ENCODE measurements around the gene EPHB2.
A peak's percentile ranks its signal among the peaks of the same experiment; 100 is the strongest.
"Not testable (repeated sequence)": the region's sequence is repeated elsewhere in the genome, so short reads cannot be mapped to it uniquely, and the experiment has no call there.

Gene EPHB2

DNA sequence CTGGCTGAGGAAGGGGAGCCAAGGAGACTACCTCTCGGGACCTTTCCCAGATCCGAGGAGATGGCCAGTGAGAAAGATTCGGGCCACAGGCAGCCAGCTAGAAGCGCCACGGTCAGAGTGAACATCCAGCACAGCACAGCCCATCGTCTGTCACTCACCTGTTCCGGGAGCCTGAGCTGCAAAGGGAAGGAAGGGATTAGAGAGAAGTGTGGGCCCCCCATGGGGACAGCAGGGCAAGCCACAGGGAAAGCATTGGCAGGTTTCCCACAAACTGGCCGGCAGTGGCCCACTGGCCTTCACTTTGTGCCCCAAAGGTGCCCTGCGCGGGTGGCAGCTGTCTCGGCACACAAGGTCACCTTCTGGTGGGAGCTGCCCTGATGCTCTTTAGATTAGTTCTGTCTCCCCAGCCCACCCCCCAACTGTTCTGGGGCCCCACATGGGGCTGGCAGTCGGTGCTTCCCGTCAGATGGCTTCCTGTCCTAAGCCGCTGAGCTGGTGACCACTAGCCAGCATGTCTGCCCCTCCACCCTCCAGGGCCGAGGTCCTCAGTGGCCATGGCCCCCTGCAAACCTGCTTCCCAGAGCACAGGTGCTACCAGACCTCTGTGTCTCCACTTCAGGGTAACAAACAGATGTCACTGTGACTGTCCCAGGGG is 205.3 kb downstream of the EPHB2 start:
- DNase-seq (ENCODE audit: low read depth), result no peak

DNA sequence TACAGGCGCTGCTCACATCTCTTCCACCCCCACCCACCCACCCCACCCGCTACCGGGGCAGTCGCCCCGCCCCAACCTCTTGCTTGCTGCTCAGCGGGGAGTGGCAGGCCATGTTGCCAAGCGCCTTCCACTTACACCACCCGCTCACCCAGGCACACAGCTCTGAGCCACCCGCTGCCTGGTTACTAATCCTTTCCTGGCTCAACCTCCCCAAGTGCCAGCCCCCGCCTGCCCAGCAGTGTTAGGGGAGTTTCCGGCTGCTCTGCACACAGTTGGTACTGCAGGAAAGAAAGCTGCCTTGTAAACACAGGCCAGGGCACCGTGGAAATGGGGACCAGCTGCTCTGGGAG is 205.8 kb downstream of the EPHB2 start:
- no peak for DNase-seq (ENCODE audit: low read depth)

DNA sequence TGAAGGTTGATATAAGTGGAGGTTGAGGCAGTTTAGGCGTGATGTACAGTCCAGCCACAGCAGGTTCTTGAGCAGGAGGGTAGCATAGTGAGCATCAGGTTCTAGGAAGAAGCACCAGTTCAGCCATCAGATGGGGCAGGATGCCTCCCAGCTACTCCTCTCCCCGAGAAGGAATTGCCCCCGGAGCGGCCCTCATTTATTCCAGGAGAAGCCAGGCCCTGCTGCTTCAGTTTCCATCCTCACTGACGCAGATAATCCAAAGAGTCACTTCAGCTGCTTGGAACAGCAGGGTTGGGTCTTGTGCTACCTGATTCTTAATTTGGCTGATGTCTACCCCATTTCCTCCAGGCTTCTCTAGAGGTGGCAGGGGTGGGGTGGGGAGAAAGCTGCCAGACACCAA is 207.3 kb downstream of the EPHB2 start:
- DNase-seq (ENCODE audit: low read depth), result no peak

DNA sequence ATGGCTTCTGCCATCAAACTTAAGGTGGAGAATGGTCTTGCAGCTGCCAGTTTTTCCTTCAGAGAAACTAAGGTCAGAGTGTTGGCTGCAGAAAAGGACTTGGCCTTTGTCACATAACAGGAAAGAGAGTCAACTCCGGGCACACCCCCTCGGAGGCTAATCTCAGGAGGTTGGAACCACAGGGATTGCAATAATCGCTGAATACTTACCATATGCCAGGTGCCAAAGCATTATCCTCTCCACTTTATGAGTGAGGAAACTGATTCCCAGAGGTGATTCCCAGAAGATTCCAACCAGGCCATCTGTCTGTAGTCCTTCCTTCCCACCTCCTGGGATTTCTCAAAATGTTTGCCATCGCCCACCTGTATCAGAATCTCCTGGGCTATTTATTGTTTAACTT is 208.0 kb downstream of the EPHB2 start:
- no peak for DNase-seq (ENCODE audit: low read depth)

DNA sequence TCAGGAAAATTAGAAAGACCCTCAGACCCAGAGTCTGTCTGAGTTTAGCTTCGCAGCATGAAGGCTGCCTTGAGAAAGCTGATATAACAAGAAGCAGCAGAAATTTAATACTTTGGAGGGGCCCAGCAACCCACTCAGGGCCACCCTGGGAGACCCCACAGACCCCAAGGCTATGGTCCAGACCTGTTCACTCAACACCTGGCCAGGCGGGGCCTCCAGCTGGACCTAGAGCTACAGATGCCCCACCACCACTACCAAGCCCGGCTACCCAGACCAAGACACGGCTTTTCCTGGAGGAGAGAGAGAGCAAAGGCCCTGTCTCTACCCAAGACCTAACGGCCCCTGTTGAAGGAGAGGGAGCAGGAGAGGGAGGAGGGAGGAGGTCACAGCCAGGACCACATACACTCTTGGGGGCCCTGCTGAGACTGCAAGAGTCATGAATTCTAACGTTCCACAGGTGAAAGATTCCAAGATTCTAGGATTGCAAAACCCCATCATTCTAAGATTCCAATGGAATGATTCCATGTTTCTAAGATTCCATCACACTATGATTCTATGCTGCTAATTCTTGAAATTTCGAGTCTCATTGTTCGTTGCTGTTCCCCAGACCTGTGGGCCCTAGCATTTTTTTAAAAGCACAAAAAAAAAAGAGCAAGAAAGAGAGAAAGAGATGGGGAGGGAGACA is 208.8 kb downstream of the EPHB2 start:
- no peak for DNase-seq (ENCODE audit: low read depth)

DNA sequence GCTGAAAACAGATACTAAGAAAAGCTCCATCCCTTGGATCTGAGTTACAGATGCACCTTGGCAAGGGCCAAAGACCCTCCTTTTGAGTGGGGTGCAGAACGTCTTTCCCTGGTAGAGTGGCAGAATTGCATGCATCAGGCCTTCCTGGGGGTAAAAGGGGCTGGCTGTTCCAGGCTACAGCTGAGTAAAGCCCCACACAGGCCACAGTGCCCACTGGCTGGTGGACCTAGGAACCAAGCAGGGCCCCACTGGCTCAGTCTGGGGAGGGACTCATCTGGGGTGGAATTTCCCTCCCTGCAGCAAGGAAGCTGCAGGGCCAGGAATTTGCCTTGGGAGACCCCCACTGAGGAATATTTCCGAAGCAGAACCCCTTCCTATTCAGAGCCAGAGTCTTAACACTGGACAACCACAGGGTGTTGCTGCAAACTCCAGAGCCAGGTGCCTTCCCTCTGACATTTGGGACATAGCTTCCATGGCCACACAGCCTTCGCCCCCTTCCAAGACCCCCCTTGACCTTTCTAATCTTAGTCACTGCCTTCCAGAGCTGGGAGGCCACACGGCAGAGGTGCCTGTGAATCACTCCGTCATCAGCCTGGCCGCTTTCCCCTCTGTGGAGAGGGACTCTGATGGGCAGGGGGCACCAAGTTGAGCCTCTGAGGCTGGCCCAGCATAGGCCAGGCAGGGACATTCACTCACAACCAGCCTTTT is 209.5 kb downstream of the EPHB2 start:
- no peak for DNase-seq (ENCODE audit: low read depth)

DNA sequence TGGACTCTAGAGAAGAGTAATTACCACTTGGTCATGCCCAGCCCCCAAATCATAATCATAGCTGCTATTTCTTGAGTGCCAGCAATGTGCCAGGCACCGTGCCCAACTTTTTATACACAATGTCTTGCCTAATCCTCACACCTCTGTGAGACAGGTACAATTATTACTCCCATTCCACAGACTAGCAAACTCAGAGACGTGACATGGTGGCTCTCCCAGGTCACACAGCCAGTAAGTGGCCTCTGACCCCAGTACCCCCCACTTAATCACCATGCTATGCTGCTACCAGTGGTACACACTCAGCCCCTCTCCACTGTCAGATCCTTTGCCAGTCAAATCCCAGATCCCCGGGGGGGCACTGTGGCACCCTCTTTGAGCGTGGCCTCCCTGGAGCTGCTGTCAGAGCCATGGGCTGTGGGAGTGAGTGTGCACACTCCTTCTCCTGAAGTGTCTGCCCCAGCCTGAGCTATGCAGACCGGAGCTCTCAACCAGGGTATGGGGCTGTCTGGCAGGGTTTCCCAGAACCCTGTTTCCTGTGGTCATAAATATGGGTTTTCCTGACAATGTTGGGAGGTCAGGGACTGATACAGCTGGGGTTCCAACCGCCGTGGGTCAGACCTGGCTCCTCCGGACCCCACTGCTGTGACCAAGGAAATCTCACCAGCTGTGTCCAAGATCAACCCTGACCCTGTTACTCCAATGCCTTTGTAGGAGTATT is 210.3 kb downstream of the EPHB2 start:
- no peak for DNase-seq (ENCODE audit: low read depth)

DNA sequence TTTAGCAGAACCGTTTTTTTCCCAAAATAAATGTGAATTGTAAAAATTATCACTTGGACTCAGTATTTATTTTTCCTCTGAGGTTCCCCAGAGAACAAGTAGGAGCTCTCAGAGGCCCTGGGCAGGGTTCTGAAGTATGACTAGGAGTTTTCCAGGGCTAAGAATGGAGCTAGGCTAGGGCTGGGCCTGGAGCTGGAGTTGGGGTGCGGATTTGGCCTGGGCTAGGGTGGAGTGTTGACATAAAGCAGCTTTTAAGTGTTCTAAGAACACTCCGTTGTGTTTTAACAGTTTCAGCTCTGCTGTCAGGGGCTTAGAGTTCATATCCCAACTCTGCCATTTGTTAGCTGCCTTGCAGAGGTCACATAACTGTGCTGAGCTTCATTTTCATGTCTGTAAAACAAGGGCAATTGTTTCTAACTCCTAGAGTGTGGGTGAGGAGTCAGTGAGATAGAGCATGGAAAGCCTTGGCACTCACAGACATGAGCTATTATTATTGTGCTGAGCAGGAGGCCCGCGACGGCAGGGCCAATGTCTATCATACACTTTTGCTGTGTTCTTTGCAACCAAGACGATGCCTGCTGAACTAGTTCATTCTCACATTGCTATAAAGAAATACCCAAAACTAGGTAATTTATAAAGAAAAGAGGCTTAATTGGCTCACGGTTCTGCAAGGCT is 210.9 kb downstream of the EPHB2 start:
- DNase-seq (ENCODE audit: low read depth), result no peak

DNA sequence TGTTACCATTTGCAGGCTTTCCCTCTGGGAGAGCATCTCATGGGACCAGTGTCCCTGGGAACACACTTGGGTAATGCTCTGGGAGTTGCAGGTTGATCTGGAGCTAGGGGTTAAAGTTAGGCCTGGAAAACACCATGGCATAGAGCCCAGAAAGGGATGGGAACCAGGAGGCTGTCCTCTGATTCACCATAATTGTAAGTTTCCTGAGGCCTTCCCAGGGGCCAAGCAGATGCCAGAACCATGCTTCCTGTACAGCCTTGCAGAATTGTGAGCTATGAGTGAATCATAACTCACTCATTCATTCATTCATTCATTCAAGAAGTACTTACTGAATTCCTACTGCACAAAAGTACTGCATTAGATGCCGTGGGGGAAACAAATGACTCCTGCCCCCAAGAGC is 212.0 kb downstream of the EPHB2 start:
- DNase-seq (ENCODE audit: low read depth), result no peak

DNA sequence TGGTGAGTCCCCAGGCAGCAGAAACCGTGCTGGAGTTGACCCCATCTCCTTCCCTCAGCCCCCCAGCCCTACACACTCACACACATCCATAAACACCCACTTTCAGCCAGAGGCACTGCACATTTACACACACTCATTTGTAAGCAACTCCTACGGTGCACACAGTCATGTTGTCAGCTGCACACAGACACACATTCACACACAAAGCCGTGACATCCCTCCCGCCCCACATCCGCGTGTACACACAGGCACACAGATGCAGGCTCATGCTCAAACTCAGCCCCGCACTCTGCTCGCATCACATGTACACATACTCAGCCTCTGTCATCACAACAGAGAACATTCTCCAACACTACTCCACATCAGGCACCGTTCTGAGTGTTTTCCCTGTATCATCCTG is 214.5 kb downstream of the EPHB2 start:
- no peak for DNase-seq (ENCODE audit: low read depth)

DNA sequence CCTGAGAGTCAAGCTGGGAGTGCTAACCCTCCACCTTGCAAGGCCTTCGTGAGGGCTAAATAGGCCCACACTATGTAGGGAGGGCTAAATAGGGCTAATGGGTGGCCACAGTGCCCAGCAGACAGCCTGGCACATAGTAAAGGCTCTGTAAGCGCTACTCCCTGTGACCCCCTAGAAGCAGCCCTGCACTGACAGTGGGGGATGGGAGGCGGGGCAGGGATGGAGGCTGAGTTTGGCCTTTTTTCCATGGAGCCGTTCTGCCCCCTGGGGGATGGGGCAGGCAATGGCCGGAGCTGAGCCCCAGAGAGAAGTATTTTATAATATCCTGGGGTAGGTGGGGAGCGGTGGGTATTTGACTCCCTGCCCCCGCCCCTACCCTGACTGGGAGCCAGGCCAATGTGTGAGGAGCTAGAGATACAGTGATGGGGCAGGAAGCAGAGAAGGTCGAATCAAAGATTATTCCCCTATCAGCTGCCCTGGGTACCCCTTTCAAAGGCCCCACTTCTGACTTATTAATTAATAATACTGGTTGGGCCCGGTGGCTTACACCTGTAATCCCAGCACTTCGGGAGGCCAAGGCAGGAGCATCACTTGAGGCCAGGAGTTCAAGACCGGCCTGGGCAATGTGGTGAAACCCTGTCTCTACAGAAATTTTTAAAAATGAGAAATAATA is 219.7 kb downstream of the EPHB2 start:
- peak; percentile 11 for DNase-seq (ENCODE audit: low read depth)

DNA sequence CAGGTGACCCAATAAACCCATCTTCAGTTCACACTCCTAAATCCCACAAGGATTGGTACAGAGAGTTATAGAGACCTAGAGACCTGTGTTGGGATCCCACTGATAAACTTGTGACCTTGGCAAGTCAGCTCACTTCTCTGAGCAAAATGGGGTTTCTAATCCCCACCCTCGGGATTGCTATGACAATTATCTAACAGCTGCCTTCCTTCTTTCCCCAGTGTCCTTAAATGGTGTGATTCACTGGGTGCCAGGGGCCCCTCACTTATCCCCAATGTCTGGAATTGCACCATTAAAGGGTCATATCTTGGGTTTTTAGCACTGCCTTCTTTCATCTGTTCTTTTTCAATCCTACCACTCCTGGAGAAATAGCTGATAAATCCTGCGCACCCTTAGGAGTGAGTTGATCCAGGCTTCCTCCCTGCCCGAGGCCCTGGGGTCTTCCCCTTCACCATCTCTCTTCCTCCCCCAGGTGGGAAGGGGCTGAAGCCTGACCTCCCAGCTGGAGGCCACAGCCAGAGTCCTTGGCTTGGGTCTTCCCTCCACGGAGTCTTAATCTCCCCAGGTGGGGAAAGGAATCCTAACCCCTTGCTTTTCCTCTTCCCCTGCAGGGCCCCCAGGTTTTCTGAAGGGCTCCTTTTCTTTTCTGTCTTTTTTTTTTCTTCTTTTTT is 222.3 kb downstream of the EPHB2 start:
- DNase-seq (ENCODE audit: low read depth), result no peak

DNA sequence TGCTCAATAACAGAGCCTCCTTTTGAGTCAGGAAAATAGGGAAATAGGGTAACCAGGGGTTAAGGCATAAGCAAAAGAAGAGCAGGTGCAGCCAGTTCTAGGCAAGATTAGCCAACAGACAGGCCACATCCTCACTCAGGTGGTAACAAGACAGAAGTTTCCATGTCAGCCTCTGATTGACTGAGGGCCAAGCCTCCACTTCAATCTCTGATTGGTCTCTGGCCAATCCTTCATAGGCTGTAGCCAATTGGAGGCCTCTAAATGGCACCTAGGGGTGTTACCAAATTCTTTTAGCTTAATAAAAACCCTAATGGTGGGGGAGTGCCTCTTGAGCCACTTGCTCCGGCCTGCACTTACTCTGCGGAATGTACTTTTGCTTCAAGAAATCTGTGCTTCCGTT is 224.8 kb downstream of the EPHB2 start:
- no peak for DNase-seq (ENCODE audit: low read depth)

DNA sequence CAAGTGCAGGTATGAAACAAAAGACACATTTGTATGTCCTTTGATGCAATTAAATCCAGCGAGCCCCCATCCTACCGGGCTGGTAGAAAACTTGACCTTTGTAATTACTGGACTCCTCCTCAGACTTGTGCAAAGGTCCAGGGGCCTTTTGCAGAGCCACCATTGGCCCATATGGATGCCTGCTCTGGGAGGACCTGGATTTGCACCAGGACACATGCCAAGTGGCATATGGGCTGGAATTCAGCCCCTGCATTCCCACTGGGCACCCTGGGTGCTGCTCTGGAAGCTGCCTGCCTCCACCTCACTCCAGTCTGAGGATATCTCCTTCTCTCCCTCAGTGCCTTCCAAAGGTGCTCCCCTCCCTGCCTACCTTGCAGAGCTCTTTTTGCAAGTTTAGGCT is 226.0 kb downstream of the EPHB2 start:
- no peak for DNase-seq (ENCODE audit: low read depth)

DNA sequence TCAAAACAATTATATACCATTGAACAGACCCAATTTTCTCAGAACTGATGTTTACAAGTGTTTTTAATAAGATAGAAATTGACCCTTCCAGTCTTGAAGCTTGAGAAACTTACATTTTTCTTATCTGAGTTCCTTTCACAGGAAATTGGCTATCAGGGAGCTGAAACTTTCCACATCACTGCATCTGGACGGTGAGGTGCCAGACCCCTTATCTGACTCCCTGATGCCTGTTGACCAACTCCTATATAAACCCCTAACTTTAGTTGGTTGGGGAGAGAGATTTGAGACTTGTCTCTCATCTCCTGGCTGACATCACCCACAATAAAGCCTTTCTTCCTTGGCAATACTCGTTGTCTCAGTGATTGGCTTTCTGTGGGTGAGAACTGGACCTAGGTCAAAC is 230.6 kb downstream of the EPHB2 start:
- no peak for DNase-seq (ENCODE audit: low read depth)

DNA sequence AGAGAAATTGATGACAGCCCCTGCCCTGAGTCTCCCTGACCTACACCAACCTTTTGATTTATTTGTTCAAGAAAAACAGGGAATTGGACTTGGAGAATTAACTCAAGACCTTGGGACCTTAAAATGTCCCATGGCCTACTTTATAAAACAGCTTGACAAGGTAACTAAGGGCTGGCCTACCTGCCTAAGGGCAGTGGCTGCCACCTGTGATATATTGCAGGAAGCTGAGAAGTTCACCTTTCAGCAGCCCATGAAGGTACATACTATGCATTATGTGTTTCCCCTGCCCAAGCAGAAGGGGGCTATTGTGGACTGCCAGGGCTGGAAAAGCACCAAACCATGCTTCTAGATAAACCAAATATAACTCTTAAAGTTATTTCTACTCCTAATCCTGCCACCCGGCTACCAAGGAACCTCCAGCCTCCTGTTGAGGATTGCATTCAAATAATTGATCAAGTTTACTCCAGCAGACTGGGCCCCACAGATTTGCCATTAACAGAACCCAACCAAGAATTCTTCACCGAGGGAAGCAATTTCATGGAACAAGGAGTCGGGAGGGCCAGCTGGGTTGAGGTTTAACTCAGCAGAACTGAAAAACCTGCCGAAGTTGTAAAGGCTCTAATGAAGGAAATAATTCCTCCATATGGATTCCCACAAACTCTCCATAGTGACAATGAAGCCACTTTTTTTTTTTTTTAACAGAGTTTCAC is 233.9 kb downstream of the EPHB2 start:
- DNase-seq (ENCODE audit: low read depth), result no peak

DNA sequence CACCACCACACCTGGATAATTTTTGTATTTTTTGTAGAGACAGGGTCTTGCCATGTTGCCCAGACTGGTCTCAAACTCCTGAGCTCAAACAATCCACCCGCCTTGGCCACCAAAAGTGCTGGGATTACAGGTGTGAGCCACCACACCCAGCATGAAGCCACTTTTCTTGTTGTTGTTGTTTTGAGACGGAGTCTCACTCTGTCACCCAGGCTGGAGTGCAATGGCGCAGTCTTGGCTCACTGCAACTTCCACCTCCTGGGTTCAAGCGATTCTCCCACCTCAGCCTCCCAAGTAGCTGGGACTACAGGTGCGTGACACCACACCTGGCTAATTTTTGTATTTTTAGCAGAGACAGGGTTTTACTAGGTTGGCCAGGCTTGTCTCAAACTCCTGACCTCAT is 234.5 kb downstream of the EPHB2 start:
- DNase-seq (ENCODE audit: low read depth), result not testable (repeated sequence)

DNA sequence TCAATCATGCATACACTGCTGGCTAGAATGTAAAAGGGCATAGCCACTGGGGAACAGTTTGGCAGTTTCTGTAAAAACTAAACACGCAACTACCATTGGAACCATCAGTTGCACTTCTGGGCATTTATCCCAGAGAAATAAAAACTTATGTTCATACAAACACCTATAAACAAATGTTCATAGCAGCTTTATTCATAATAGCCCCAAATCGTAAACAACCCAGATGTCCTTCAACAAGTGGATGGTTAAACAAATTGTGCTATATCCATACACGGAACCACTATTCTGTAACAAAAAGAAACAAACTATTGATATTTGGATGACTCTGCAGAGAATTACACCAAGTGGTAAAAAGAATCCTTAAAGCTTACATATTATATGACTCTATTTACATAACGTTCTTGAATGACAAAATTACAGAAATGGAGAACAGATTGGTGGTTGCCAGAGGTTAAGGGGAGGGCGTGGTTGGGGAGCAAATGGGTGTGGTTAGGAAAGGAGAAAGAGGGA is 239.2 kb downstream of the EPHB2 start:
- DNase-seq (ENCODE audit: low read depth), result no peak

DNA sequence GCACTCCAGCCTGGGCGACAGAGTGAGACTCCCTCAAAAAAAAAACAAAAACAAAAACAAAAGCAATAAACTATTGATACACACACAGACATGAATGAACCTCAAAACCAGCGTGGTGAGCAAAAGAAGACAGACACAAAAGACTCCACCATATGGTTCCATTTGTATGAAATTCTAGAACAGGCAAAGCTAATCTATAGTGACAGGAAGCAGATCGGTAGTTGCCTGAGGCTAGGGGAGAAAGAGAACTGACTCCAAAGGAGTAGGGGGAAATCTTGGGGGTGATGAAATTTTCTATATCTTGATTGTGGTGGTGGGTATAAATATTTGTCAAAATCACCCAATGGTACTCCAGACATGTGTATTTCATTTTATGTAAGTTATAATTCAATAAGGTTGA is 241.2 kb downstream of the EPHB2 start:
- no peak for DNase-seq (ENCODE audit: low read depth)

DNA sequence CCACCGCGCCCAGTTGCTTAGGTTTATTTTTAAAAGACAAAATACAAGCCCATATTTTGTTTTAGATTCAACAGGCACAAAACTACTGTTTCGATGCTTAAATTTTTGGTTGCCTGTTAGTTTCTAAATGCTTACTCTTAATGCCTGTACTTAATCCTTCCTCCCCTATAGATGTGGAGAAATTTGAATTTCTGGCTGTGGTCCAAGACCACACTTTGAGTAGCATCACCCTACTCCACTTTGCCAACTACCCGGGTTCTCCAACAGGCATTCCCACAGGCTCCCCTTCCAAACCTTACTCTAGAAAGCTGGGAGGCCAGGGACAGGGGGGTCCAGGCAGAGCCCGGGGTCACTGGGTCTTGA is 242.0 kb downstream of the EPHB2 start:
- no peak for DNase-seq (ENCODE audit: low read depth)
